Measurements from ENCODE around the gene DUXB.

DNA sequence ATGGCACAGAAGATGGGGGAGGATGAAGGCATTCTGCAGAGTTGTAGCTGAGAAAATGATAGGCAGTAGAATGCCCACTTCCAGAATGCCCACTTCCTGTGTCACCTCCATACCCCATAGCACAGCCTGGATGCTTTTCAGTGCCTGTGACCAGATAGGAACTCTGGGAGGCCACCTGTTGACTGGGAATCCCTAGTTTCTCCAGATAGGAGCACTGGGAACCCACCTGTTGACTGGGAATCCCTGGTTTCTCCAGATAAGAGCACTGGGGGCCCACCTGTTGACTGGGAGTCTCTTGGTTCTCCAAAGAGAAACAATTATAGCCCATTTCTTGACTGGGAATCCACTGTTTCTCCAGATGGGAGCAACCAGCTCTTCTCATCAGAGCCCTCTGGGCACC, 13.4 kb upstream of the DUXB start:
- TF ChIP-seq, protein P1, sequence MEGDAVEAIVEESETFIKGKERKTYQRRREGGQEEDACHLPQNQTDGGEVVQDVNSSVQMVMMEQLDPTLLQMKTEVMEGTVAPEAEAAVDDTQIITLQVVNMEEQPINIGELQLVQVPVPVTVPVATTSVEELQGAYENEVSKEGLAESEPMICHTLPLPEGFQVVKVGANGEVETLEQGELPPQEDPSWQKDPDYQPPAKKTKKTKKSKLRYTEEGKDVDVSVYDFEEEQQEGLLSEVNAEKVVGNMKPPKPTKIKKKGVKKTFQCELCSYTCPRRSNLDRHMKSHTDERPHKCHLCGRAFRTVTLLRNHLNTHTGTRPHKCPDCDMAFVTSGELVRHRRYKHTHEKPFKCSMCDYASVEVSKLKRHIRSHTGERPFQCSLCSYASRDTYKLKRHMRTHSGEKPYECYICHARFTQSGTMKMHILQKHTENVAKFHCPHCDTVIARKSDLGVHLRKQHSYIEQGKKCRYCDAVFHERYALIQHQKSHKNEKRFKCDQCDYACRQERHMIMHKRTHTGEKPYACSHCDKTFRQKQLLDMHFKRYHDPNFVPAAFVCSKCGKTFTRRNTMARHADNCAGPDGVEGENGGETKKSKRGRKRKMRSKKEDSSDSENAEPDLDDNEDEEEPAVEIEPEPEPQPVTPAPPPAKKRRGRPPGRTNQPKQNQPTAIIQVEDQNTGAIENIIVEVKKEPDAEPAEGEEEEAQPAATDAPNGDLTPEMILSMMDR (IDR thresholded peaks at IDR 0.05; ENCODE audit: insufficient read depth, low read length, poor library complexity, severe bottlenecking), result no peak
- no peak for TF ChIP-seq EZH2phosphoT487 (conservative IDR thresholded peaks at IDR 0.05; ENCODE audit: low read length)
